Activated CD8-positive, alpha-beta memory T cell treated with anti-CD3 and anti-CD28 coated beads for 36 hours (primary cell): ENCODE data around the gene SORCS2. TPM values are rescaled to one million over a fixed set of nuclear protein-coding genes. Genes with fewer than 3 reads are reported as not detected.
"Not testable (repeated sequence)": the region's sequence is repeated elsewhere in the genome, so short reads cannot be mapped to it uniquely, and the experiment has no call there.

Experiments
- CTCF ChIA-PET: fragments of 350-600 bp; sonication (Branson Sonifier 250); formaldehyde crosslinking; loops from one replicate; lab custom pipeline; 2021; ENCODE audit warnings: antibody characterized with exemption; lab: Charles Lee
- POLR2A ChIA-PET: fragments of 350-600 bp; sonication (Branson Sonifier 250); formaldehyde crosslinking; loops from one replicate; lab custom pipeline; 2021; ENCODE audit warnings: antibody characterized with exemption; lab: Charles Lee
- total RNA-seq, 2 experiments: library from RNA; stranded (reverse); gene quantifications; one replicate each; pipeline ENCODE4 v1.2.3, GENCODE V29; 2021

The SORCS2 gene
- total RNA-seq, 2 experiments from 2014 or later = not detected

DNA sequence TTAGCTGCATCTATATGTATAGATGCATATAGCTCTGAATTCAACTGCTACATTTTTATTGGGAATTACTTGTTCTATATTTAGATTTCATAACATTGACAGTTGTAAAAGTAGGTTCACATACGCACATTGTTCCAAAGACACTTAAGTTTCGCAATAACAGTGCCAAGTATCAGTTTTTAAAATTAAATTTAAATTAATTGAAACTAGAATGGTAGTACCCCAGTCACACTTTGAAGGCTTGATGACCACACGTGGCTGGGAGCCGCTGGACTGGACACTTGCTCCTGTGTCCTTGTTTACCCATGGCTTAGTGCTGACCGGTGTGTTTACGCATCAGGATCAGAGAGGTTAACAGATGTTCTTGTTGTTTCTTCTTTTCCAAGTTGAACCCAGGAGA, 383.1 kb downstream of the SORCS2 start:
- CTCF ChIA-PET = no interaction called here
- POLR2A ChIA-PET = no interaction called here

DNA sequence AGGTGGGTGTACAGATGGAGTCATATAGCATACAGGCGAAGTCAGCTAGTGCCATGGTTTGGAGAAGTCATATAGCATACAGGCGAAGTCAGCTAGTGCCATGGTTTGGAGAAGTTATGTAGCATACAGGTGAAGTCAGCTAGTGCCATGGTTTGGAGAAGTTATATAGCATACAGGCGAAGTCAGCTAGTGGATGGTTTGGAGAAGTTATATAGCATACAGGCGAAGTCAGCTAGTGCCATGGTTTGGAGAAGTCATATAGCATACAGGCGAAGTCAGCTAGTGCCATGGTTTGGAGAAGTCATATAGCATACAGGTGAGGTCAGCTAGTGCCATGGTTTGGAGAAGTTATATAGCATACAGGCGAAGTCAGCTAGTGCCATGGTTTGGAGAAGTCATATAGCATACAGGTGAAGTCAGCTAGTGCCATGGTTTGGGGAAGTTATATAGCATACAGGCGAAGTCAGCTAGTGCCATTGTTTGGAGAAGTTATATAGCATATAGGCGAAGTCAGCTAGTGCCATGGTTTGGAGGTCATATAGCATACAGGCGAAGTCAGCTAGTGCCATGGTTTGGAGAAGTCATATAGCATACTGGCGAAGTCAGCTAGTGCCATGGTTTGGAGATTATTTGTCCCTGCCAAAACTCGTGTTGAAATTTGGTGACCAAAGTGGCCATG, 385.2 kb downstream of the SORCS2 start:
- POLR2A ChIA-PET, CTCF ChIA-PET: not testable (repeated sequence)

DNA sequence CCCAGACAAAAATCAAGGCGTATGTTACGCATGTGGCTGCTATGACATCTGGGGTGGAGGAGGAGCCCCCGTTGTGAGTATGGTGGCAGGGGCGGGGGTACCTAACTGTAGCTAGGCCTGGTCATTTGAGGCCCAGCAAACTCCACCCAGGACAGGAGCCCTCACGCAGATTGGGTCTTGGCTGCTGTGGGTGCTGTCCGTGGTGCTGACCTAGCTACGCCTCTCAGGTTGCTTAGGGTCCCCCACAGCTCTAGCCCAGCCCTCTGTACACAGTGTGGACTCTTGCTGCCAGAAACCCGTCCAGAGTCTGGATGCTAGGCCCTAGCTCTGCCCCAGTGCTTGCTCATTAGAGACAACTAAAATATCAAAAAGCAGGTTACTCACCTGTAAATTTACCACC, 389.1 kb downstream of the SORCS2 start:
- ChIA-PET CTCF (no interaction called here), POLR2A (no interaction called here)

DNA sequence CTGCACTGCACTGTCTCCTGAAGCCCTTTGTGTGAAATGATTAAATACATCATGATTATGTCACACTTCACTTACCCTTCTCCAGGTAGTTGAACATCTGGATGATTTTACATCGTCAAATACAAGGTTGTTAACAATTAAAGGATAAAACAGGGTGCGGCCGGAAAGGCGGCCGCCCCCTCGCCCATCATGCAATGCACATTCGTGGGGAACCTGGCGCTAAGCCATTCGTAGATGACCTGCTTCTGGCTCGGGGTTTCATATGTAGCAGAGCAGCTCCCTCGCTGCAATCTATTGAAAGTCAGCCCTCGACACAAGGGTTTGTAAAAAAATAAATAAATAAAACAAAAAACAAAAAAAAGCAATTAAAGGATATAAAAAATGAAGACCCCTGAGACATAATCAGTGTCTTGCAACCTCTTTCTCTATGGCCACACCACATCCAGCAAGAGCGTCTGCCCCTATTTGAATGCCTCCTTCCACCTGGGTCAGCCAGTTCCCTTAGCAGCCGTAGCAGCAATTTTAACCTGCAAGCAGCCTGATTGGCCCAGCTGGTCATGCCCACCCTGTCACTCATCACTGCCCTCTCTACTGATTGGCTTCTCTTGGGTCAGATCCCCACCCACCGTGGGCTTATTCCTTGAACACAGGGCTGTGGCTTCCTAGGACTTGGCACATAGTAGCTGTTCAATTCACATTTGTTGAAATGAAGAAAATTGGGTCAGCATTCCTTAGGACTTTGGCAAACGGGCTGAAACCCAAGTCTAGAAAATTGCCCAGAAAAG, 390.2 kb downstream of the SORCS2 start:
- ChIA-PET POLR2A (no interaction called here), CTCF (no interaction called here)

DNA sequence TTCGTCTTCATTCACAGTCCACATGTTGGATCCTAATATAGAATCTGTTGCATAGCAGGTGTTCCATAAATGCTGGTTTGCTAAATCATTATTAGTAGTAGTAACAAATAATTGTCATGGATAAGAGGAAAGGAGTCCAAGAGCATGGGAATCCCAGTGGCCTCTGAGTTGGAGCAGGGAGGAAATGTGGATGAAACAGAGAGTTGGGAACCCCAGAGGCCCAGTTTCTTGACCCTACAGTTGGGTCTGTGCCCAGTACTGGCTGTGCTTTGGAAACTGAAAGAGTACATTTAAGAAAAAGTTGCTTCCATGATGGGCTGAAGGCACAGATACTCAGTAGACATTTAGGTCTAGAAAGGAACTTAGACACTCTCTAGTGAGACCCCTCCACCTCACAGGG, 391.8 kb downstream of the SORCS2 start:
- CTCF ChIA-PET = no interaction called here

DNA sequence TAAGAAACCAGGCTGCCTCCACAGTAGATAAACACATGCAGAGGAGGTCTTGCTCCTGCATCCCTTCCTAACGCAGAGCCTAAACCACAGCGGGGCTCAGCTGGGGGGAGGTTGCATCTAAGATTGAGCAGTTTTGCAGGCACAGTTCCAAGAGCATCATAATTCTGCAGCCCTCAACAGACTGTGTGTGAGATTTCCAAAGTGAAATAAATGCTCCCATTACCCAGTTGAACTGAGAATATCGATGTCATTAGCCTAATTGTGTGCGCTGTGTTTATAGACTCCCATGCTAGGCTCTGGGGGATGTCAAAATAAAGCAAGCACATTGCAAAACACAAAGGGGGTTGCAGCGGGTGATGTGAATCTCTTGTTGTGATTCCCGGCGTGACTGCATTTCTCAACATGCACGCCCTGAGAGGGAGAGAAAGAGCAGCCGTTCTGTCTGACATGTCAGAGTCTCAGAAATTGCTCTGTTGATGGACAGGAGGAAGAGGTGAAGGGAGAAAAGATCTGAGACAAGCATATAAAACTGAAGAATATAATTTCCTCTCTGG, 392.3 kb downstream of the SORCS2 start:
- ChIA-PET POLR2A (no interaction called here), CTCF (no interaction called here)

More for the DNA sequence above, 391.8 kb downstream of the SORCS2 start:
- POLR2A ChIA-PET = no interaction called here

DNA sequence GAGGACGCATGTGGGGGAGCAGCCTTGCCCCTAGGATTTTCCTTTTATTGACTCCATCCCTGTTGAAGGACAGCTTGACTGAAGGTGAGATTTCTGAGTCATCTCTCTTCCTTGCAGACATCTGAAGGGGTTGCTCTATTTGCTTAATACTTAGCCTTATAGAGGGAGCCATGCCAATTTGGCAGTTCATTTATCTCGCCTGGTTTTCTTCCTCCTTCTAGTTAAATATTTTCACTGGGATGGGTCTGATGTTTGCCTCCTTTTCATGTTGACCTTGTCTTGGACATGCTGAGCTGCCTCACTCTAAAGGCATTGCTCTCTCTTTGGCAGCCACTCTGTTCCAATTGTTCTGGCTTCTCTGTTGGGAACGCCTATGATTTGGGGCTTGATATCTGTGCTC, 393.4 kb downstream of the SORCS2 start:
- POLR2A ChIA-PET = no interaction called here
- CTCF ChIA-PET = no interaction called here

DNA sequence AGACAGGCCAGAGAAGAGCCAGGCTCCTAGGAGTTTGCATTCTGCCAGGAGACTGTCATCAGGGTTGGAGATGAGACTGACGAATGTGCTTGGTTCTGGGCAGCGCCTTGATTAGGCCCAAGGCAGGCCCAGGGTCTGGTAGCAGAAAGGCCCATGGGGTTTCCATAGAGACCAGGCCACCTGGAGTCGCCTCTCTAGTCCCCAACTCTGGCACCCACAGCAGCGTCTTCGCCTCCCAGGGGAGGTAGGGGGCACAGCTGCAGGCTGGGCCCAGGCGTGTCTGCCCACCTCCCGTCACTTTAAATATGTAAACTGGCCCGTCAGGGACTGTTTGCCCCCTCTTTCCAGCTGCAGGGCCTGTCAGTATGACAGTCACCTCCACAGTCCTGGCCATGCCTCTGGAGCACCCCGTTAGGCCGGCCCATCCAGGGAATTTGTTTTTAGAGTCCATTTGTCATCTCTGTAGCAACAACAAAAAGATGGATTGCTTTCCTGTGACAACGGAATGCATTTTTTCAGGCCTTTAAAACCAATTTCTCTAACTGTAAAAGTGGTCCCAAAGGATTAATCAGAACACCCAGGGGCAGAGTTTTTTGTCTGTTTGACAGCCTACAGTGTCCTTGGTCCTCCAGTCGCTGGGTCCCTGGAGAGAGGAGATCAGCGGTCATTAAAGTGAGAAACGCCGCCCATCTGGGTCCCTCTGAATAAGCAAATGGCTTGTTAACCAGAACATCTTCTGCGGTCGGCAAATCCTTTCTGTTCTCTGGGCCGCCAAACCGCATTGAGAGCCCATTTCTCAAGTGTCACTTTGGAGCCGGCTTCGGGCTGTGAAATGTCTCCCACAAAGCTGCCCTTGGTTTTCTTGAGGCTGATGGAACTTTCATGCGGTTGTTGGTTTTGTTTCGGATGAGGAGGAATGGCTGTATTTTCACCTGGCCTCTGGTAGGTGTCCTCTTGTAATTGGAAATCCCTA, 395.4 kb downstream of the SORCS2 start:
- ChIA-PET POLR2A (no interaction called here), CTCF (no interaction called here)

DNA sequence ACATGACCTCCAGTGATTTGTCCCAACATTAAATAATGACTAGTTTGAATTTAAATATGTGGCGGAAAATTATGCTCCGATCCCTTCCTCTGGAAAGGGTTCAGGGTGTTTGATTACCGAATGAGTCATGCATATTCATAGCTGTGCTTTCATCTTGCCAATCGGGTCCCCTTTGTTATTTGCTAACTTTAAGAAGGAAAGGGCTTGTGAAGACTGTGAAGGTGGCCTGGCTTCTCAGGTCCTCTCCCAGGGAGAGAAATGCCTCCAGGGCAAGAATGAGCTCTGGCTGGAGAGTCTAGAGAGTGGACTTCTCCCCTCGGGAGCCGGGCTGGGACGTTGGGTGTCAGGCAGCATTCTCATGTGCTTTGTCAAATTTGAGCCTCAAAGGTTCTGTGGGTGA, 397.9 kb downstream of the SORCS2 start:
- ChIA-PET CTCF (no interaction called here), POLR2A (no interaction called here)

DNA sequence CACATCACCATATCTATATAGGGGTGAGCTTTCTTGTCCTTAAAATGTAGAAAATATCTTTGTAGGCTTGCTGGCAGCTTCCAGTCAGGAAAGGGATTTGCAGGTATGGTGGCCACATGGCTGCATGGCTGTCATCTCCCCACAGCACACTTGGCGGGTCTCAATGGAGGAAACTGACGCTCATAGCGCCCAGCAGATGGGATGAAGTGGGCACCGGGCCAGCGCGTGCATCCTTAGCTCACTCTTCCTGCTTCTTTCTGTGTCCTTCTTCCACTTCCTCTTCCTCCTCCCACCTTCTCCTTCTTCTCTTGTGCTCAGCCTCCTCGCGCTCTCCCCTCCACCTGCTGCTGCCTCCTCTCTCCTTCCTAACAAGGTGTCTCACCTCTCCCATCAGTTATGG, 398.6 kb downstream of the SORCS2 start:
- POLR2A ChIA-PET = no interaction called here
- CTCF ChIA-PET = no interaction called here

DNA sequence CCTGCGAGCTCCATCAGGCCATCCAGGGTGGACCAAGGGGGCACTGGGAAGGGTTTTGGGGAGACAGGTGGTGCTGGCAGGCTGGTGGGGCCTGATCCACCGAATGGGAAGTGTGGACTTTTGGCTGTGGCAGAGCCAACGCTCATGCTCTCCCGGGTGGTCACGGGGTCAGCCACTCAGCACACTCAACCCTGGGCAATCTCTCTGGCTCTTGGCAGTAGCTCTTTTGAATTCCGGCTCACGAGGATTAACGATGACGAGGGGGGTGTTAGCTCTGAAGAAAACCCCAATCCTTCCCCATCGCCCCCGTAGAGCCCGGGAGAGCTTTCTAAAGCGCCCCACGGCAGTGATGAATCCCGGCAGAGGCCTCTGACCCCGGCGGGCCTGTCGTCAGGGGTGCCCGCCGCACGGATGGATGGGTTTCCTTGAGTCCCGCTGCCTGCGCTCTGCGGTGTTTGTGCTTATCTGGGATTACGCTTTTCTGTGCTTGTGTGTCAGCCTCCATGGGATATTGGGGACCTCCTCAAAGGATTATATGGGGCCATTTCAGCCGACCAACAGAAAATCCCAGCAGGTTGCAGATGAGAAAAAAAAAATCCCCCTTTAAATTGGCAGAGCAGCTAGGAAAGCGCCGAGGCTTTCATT, 399.2 kb downstream of the SORCS2 start:
- ChIA-PET POLR2A (no interaction called here), CTCF (no interaction called here)

DNA sequence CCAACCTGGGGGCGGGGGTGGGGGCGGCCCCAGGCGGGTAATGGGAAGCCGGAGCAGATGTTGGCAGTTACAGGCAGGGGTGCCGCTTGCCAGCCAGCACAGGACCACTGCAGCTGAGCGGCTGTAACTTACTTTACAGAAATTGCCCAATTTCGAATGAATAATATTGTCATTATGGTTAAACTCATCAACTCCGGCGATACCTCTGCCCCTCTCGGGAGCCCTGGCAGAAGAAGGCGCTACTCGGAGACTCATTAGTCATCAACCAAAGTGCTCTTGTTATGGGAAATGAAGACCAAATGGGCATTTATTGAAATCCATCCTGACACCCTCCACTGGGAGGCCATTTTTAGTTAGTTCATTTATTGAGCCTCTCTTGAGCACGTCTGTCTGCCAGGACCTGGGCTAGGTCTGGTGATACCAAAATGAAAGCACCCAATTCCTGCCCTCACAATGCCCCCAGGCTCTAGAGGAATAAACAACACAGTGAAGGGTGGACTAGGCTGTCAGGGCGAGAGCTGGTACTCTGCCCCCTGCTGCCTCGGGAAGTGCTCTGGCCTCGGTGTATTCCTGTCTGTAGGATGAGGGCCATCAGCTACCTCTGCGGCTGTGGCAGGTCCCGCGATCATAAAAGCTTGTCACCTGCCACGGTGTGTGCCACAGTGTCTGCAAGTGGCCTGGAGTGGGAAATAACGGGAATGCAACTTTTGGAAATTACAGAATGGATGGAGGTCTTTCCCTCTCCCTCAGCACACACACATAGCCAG, 401.5 kb downstream of the SORCS2 start:
- ChIA-PET CTCF (no interaction called here), POLR2A (no interaction called here)

DNA sequence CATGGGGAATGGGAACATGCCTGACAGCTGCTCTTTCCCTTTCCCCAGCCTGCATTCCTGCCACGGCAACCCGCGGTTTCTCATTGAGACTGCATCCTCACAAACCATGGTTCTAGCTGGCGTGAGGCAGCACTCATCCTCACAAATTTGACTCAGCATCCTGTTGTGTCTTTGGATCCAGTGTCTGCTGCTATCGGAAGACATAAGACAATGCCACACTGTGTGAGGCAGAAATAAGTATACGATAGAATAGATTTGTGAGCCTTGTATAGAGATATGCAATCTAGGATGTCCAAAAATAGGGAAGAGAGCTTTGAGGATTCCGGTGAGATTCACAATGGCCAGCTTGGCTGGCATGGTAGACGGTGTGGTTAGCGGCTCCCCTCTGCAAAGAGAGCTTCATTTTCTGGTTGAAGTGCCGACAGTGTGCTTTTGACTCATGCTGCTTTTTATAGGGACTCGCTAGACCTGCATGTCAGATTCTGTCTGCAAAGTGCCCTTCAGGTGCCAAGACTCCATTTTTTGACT, 403.7 kb downstream of the SORCS2 start:
- POLR2A ChIA-PET = no interaction called here
- CTCF ChIA-PET = no interaction called here

DNA sequence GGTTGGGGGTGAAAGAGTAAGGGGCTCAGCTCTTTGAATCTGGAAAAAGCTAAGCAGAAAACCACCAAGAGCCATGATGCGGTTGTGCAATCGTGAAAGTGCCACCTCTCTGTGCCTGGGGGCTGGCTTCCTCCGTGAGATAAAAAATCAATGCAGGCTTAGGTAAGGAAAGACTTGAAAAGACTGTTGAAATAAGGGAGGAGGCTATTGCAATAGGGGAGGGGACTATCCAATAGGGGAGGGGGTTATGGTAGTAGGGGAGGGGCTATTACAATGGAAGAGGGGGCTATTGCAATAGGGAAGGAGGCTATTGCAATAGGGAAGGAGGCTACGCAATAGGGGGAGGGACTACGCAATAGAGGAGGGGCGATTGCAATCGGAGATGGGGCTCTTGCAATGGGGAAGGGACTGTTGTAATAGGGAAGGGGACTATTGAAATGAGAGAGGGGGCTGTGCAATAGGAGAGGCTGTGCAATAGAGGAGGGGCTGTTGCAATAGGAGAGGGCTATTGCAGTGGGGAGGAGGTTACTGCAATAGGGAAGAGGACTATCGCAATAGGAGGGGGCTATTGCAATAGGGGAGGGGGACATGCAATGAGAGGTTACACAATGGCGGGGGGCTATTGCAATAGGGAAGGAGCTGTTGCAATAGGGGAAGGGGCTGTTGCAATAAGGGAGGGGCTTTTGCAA, 404.7 kb downstream of the SORCS2 start:
- ChIA-PET CTCF (no interaction called here), POLR2A (no interaction called here)

DNA sequence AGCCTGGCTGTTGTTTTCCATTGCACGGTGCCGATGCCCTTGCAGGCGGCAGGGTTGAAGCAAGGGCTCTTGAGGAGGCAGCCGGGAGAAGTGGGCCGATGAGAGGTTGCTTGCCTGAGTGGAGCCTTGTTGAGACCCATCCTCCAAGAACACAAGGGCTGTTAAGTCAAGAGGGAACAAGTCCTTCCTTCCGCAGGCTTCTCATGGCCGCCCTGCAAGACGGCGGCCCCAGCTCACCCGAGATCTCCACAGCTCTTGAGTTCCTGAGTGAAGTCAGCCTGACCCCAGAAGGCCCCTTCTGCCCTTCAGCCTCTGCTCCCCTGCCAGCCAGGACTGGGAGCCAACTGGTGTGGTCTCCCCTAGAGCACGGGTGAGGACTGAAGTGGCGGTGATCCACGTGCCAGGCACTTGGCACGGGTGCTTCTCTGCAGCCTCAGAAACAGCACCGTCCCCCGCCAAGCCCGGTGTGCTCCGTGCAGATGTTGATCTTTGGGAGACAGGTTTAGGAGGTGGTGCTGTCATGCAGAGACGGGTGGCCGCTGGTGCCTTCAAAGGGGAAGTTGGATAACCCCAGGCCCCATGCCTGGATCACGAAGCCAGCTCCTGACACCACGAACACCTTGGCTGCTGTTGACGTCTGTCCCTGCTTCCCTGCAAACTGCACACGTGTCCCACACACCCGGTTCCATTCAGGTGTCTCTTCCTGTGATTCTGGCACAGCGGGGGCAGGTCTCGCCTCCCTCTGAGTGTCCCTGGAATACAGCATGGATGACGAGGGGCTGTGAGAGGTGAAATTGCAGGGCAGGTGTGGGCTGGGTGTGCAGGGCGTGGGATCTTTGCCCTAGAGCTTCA, 406.8 kb downstream of the SORCS2 start:
- ChIA-PET CTCF (no interaction called here), POLR2A (no interaction called here)

DNA sequence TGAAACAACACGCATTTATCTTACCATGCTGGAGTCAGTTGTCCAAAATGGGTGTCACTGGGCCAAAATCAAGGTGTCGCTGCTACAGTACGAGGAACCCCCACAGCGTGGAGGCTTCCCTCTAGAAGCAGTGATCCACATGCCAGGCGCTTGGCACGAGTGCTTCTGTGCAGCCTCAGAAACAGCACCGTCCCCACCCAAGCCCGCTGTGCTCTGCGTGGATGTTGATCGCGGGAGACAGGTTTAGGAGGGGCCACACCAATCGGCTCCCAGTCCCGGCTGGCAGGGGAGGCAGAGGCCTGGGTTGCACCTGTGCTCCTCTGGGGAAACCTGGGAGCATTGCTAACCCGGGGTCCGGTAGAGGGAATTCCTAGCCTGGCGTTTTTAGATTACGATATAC, 407.9 kb downstream of the SORCS2 start:
- POLR2A ChIA-PET = no interaction called here
- CTCF ChIA-PET = no interaction called here

DNA sequence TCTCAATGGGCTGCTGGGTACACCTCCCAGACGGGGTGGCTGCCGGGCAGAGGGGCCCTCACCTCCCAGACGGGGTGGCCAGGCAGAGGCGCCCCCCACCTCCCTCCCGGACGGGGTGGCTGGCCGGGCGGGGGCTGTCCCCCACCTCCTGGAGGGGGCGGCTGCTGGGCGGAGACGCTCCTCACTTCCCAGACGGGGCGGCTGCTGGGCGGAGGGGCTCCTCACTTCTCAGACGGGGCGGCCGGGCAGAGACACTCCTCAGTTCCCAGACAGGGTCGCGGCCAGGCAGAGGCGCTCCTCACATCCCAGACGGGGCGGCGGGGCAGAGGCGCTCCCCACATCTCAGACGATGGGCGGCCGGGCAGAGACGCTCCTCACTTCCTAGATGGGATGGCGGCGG, 409.8 kb downstream of the SORCS2 start:
- CTCF ChIA-PET, POLR2A ChIA-PET: not testable (repeated sequence)
